NCI-H2196 treated with DMSO at 0.1 percent for 48 hours (cell line): Measurements from ENCODE around the gene GMDS.

Source experiments
- DNase-seq: peaks from one replicate; lab custom pipeline; 2025; ENCODE audit not compliant: unreplicated experiment; lab: John Stamatoyannopoulos, UW

GMDS gene

DNA sequence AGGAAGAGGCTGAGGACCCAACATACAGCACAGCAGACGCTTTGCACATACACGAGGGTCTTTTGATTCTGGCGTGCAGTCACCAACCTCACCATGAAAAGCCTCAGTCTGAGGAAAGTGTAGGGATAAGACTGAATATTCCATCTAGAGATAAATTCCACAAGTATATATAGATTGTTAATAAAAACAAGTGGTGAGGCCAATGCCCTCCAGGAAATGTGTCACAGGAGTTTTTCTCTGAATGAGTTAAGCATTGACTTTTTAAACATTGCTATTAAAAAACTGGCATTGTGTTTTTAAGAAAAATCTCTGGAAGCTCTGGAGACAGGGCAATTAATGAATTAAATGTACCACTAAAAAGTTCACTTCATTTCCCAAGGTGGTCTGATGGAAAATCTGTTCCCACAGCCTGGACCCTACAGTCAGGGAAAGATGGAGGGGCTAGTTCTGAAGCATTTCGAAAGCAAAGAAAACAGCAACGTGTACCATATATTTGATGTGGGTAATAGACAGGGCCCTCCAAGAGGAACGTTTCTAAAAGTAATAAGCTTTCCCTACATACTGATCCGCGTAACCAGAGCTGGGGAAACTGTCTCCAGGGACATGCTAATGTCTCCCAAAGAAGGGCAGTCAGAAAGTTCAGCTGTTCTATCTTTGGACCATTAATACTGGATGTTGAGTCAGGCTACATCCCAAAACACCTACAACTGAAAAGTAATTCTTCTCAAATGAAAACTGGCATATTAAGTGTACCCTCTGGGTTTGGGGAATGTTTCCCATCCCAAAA lies 334.6 kb downstream of the GMDS start:
- no peak for DNase-seq

DNA sequence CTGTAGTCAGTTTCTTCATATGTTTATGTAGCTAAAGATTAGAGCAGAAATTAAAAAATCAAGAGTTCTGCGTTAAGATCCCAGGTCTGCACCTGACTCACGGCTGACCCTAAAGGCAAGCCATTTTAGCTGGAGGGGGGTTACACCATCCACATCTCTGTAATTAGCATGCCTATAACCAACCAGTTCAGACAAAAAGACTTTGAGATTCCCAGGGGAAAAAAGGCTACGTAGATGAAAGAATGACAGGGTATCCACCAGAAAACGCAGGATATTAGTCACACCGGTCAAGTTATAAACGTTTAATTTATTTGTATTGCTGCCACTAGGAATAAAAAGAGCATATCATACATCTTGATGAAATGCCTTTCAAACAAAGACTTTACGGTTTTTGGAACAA lies 336.6 kb downstream of the GMDS start:
- DNase-seq: no peak

DNA sequence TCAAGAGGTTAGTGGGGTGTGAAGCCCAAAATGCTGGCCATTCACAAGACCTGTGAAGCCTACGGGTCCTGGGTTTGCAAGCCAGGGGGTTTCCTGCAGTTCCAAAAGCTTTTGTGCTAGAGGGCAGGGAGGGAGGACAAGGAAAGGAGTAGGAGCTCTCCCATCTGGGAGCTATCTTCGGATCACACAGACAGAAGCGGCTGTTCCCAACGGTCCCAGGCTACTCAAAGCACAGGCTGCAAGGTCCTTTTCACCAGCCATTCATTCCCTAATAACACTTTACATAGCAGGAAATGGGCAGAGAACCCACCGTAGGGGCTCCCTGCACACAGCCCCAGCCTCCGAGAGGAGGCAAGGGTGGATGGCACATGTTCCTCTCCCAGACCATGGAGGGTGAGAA lies 338.8 kb downstream of the GMDS start:
- DNase-seq: no peak

DNA sequence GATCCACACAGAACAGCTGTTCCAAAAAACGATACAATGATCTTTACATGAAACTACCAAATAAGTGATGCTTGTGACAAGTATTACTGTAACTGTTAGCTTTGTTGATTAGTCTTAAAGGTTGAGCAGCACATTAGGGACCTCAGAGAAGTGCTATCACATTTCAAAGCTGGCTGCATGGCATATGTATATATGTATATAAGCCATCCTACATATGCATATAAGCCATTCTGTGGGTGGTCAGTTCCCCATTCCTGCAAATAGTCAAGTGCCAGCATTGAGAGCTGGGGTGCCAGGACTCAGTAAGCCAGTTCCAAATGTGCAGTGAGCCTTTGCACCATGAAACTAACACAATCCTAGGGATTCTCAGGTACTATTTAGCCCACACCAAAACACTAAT lies 339.4 kb downstream of the GMDS start:
- DNase-seq: no peak

DNA sequence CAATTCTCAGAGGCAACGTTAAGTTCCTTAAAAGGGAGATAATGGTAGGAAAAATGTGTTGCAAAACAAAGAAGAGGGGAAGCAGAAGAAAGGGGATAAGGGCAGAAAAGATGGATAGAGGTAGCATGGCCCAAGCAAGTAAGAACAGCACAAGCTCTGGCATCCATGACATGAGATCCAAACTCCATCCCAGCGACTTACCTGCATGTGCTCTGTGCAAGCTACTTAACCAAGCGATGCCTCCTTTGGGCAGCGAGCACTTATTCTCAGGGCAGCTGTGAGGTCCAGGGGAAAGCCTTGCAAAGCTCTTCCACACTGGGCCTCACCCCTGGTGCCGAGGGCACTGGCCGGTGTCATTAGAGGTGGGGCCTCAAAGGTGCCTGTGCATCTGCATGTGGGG lies 340.5 kb downstream of the GMDS start:
- no peak for DNase-seq

DNA sequence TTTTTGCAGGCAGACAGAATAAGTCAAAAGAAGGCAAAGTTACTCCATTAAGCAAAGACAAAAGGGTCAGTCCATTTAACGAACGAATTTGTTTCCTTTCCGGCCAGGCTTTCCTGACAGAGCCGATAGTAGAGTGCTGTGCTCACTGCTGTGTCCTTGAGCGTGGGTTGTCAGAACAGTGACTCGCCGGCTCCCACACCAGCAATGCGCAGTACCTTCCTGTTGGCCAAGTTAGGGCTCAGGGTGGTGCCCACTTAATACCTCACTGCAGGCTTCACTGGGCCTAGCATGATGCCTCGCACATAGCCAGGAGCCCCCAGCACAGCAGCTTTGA lies 341.0 kb downstream of the GMDS start:
- no peak for DNase-seq

DNA sequence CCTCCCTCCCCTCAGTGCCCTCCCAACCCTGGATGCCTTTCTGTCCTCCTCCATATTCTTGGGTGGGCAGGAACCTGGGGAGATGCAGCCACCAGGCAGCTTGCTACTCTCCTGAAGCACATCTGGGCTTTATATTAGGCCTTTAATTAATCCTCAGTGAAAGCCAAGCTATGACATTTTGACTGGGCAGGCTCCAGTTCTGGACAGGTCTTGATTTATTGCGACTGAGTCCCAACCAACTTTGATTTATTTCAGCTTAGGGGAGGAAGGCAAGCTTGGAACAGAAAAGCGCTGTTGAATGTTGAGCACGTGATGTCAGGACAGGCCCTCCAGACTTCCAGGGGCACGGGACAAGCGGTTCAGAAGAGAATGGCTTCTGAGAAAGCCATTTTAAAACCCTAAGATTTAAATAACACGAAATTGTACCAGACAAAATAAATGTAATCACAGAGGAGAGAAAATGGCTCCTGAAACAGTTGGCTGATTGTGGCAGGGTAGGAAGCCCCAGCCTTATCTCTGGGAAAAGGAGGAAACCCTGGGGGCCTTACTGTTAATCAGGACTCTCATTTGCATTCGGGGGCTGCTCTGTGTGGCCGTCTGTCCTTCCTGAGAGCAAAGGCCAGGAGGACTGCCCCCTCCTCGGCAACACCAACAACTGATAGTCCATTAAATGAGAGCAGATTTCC lies 341.5 kb downstream of the GMDS start:
- DNase-seq: no peak

DNA sequence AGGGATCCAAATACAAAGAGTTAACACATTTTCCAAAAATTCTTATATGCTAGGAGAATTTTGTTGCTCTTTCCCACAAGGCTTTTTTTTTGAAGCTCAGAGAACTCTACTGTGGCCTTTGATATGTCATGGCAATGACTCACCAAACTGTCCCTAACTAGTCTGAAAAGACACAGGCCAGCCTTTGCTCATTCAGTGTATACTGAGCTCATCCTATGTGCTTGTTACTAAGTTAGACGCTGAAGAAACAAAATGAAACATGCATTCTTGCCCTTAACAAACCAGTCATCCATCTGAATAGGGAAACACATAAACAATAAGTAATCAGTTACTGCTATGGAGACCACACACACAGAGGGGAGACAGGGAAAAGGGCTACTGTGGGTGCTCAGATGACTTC lies 343.8 kb downstream of the GMDS start:
- DNase-seq: no peak

DNA sequence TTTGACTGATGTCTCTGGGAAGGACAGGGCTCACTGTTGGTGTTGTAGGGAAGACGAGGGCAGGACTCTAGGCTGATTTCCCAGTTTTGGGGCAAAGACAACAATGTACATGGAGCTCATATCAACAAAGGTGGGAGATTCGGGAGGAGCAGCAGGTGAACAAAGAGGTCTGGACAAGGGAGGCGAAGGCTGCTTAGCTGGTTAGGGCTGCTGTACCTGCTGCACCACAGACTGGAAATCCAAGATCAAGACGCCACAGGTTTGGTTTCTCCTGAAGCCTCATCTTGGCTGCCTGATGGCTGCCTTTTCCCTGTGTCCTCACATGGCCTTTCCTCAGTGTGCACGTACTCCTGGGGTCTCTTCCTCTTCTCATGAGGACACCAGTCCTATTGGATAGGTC lies 348.5 kb downstream of the GMDS start:
- DNase-seq: no peak

DNA sequence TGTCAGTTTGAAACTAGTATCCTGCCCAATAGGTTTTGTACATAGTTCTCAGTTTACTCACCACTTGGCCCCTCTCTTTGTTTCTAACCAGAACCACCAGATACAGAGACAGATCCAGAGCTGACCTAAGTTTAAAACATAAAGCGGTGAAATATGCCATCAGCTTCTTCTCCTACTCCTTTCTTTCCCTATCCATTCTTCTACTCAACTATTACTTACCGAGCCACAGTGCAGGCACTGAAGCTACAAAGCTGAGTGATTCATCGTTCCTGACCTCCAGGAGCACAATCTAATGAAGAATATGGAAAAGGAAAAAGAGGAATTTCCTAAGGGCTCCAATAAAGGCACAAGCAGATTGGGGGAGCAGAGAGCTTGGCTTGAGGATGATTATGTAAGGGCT lies 349.7 kb downstream of the GMDS start:
- no peak for DNase-seq

DNA sequence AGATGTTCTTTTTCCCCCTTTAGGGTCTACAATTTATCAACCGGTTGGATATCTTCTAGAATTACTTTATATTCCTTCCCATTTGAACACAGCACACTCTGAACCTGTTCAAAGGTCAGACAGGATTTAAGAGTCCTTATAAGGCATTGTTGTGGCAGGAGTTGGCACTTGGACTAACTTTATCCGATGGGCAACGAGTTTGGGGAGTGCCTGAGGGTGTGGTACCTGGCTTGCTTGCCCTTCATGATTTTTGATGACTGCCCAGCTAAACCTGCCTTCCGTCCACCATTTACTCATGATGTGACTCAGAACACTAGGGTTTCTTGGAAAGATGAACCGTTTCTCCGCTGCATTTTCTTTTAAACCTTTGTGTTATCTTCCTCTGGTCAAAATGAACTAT lies 350.5 kb downstream of the GMDS start:
- DNase-seq: no peak

DNA sequence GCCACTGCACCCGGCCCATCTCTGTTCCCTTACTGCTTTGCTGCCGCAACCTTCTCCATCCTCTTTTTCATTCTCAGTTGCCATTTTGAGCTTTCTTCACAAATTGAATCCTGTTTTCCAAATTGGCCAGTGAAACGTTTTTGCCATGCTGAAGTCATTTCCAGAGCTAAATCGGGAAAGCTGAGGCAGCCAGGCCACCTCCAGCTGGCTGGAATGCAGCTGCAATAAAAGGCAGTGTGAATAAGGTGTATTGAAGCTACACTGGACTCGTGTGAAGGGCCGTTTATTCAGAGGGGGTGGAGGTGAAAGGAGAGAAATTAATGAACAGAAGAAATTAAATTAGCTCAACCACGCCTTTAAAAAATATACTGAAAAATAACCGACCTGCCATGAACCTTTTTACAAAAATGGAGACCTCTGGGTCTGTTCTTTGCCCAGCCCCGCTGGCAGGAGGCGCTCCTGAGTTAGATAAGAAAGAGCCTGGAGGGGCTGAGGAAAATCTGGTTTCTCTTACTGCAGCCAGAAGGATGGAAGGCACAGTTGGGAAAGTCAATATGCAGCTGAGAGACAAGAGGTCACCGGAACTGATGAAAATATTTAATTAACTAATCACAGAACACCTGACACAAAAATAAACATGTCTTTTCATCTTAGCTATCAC lies 351.8 kb downstream of the GMDS start:
- no peak for DNase-seq

DNA sequence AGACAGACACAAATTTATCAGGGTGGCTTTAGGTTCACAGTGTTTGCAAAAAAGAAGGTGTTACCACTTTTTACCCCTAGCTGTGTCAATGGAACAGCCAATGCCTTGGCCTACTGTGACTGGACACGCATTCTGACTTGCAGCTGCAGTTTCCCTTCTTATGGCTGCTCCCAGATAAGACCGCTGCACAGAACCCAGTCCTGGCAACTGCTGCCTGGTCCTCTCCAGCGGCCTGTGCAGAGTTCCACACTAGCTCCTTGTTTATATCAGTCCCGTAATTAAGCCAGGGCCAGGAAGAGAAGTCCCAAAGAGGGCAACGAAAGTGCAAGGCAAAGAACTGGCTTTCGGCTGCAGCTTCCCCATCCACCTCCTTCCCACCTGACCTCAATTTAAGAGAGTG lies 352.7 kb downstream of the GMDS start:
- DNase-seq: no peak

DNA sequence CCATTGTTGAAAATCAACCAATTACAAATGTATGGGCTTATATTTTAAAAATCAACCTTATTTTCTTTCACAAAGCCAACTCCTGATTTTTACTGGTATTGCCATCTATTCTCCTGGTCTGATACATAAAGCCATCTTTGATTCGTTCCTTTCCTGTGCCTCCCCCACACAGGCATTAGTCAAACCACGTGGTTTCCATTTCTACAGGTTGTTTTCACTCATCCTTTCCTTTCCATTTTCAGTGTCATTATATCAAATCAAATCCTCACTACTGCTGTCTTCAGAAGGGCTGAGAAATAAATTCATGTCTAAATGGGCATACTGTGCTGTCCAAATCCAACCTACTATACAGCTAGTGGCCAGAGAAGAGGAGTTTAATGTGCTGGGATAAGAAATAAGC lies 354.4 kb downstream of the GMDS start:
- DNase-seq: no peak

DNA sequence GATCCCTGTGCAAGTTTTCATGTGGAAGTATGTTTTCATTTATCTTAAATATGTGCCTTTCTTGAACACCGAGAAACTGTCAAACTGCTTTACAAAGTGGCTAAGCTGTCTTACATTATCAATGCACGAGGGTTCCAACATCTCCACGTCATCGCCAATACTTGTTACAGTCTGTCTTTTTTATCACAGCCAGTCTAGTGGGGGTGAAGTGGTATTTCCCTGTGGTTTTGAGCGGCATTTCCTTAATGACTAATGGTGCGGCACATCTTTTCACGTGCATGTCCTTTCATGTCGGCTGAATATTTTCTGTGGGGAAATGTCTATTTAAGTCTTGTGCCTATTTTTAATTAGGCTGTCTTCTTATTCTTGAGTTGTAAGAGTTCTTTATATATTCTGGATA lies 355.3 kb downstream of the GMDS start:
- DNase-seq: no peak

DNA sequence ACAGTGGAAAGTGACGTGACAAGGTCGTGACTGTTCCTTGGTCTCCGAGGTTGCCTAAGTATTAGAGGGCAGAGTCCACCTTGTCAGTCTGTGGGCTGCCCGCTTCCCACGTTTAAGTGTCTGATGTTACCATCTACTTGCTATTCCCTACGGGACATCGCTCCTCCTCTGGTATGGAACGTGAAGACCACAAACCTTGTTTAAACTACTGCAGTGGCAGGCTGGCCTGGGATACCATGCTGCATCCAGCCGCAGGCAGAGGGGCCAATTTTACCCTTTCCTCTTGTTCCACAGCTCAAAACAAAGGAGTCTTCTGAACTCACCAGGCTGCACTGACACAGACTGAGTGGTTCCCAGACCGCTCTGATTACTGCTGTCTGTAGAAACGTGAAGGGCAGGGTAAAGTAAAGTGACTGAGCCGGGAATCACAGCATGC lies 359.8 kb downstream of the GMDS start:
- no peak for DNase-seq

DNA sequence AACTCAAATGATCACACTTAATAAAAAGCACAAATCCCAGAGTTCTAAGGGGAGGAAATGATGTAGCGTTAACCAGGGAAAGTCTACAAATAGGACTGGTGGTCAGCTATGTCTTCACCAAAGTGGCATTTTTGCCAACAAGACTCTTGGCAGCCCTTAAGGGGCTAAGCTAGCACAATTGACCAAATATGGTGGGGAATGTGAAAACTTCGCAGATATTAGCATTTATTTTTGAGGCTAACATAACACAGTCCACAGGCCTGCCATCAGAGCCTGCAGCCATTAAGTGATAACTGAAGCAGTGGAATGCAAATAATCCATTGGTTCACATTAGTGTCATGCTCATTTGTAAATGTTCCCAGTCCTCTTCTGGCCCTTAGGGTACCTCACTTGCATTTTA lies 361.1 kb downstream of the GMDS start:
- DNase-seq: no peak

DNA sequence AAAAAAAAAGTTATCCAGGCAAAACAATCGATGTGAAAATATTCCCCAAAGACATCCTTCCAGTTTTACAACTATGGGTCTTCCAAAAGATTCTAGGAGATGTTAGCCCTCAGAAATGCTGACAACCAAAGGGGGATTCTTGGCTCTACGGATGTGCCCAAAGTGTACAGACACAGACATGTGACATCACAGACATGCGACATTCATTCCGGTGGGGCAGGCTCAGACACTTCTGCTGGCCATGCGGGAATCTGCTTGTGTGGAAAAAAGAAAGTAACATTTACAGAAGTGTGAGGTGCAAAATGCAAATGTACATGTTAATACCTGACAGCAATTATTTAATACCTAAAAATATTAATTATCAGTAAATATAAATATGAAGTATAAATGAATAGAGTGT lies 367.1 kb downstream of the GMDS start:
- no peak for DNase-seq

DNA sequence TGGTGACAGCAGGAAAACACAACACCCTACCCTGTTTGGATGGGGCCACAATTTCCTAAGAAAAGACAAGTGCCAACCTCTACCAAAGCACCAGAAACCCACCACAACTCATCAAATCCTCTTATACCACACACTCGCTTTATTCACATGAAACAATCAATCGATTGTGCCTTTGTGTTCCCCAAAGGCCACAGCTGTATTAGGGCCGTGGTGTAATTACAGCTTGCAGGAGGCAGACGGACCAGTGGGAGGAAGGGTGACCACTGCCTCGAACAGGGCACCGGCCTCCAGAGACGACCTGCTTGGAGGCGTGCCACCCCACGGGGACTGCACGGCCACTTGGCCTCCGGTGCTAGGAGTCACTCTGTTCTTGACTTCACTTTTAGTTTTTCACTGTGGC lies 371.6 kb downstream of the GMDS start:
- no peak for DNase-seq

DNA sequence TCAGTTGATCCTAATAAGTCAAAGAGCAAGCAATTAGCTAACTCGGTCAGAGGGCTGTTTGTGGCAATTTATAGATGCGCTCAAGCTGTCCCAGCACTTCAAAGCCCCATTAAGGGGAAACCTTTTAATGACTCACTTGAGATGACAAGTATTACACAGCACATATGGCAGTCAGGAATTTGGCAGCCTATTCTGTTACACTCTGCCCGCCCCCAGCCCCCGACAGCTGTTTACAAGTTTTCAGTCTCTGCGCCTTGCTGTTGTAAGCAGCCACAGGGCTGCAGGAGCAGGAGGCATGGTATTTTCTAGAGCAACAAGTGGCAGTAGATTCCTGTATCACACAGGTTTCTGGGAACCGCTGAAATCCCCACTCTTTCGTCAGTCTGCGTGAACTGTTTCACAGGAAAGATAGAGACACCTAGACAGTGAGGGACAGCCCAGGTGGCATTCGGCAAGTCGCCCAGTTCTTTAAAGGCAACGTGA lies 372.7 kb downstream of the GMDS start:
- DNase-seq: no peak

DNA sequence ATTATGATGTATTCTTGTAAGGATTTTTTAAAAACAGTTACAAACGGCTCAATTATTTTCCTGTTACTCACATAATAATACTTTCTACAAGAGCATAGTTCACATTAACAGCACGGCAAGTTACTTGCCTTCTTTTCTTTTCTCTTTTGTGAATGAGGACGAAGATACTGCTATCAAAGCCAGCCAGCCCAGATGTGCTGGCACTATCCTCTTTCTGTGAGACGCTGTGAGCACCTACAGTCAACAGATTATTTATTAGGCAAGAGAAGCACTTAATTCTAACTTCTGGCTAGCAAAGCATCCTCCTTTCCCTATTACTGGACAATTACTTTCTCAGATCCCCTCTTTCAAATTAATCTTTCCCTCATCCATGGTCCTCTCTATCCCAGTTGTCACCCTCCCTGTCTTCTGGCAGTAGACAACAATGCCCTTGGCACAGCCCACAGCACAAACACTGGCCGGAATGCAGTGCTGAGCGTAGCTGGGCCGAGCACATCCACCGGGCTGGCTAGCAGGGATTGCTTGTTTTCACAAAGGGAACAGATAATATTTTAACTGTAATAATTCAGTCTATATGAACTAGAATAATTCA lies 373.6 kb downstream of the GMDS start:
- DNase-seq: no peak

DNA sequence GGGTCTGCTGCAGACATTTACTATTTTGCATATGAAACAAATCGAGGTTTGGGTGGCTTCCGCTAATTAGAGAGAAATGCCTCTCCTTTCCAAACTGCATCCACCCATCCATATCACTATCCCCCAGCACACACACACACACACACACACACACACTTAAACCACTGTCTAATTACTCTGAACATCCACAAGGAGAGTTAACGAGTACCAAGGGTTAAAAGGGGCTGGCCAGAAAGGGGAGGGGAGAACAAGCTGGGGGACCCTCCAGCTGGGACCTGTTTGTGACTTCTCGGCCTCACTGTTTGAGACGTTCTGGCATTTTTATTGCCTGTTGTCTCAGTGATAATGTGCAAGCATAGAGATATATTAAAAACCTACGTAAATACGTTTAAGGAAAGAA lies 374.5 kb downstream of the GMDS start:
- no peak for DNase-seq
